A673 (cell line): ENCODE results near the gene CGREF1. TPM values are rescaled to one million over a fixed set of nuclear protein-coding genes. Genes with fewer than 3 reads are reported as not detected.

Experiments
- BruUV-seq: library from RNA; stranded (reverse); fragments of 400-500 nt; replicated peaks from 2 replicates; lab custom pipeline; 2021; lab: Mats Ljungman, UMichigan
- CTCF ChIA-PET: fragments of 300-600 bp; sonication (Branson Sonifier 250); formaldehyde crosslinking; loops from one replicate; lab custom pipeline; 2022; ENCODE audit warnings: antibody characterized with exemption; lab: Charles Lee
- POLR2A ChIA-PET: fragments of 300-600 bp; sonication (Branson Sonifier 250); formaldehyde crosslinking; loops from one replicate; lab custom pipeline; 2022; ENCODE audit warnings: antibody characterized with exemption; ENCODE audit not compliant: low non-redundant PET; lab: Charles Lee
- DNase-seq: peaks from one replicate; pipeline ENCODE4 v3.0.0-alpha.2; 2015; ENCODE audit warnings: low spot score
- H3K27ac ChIP-seq: fragments of 200-600 bp; sonication (generic); 2 replicates; pipeline ENCODE4 v1.5.1; 2016; ENCODE audit warnings: mixed run types, low read depth, mild to moderate bottlenecking, mixed read lengths, antibody characterized with exemption, low read length; ENCODE audit not compliant: poor library complexity, severe bottlenecking
- H3K27me3 ChIP-seq: fragments of 200-600 bp; sonication (generic); replicated peaks from 2 replicates; pipeline ENCODE4 v1.6.1; 2017; ENCODE audit warnings: mixed run types, low read depth, mild to moderate bottlenecking, mixed read lengths, antibody characterized with exemption, low read length; ENCODE audit not compliant: insufficient read depth, poor library complexity
- H3K36me3 ChIP-seq: fragments of 200-600 bp; sonication (generic); 2 replicates; pipeline ENCODE4 v1.6.1; 2016; ENCODE audit warnings: mixed run types, mild to moderate bottlenecking, mixed read lengths, antibody characterized with exemption, low read length; ENCODE audit not compliant: insufficient read depth, poor library complexity, severe bottlenecking
- H3K4me1 ChIP-seq: fragments of 200-600 bp; sonication (generic); 2 replicates; pipeline ENCODE4 v1.6.1; 2017; ENCODE audit warnings: mixed run types, mild to moderate bottlenecking, mixed read lengths, antibody characterized with exemption, low read length; ENCODE audit not compliant: insufficient read depth, poor library complexity, severe bottlenecking
- H3K4me3 ChIP-seq: fragments of 200-600 bp; sonication (generic); 2 replicates; pipeline ENCODE4 v1.5.1; 2016; ENCODE audit warnings: low read depth, mixed run types, mild to moderate bottlenecking, mixed read lengths, low read length; ENCODE audit not compliant: poor library complexity, severe bottlenecking
- H3K9me3 ChIP-seq: fragments of 200-600 bp; sonication (generic); 2 replicates; pipeline ENCODE4 v1.6.1; 2016; ENCODE audit warnings: mixed run types, low read depth, mild to moderate bottlenecking, mixed read lengths, antibody characterized with exemption, low read length; ENCODE audit not compliant: poor library complexity, severe bottlenecking
- CTCF ChIP-seq: fragments of 300-800, 200-600 bp; sonication (generic); conservative IDR thresholded peaks from 2 replicates; pipeline ENCODE4 v1.5.1; 2017; ENCODE audit warnings: low read depth, mild to moderate bottlenecking, antibody characterized with exemption, low read length, moderate library complexity, mixed read lengths
- EZH2 ChIP-seq: fragments of 200-600 bp; sonication (generic); IDR thresholded peaks from 2 replicates; pipeline ENCODE4 v1.6.1; 2017; ENCODE audit warnings: borderline replicate concordance, low read depth, mild to moderate bottlenecking, mixed read lengths, antibody characterized with exemption, low read length; ENCODE audit not compliant: poor library complexity, severe bottlenecking
- intact Hi-C: fragments of 100-400 bp; cut with micrococcal nuclease; formaldehyde crosslinking; loops from one replicate; pipeline ENCODE4 v1.10.0; 2022; ENCODE audit not compliant: unreplicated experiment
- total RNA-seq: library from RNA; stranded (reverse); gene quantifications from 2 replicates; pipeline ENCODE4 v1.2.3, GENCODE V29; 2021

Gene CGREF1
- total RNA-seq, 1 experiment from 2014 or later: 8.4 TPM

- intact Hi-C loops: no loop called here
- DNase-seq: no peak
- Histone ChIP-seq H3K9me3 (no peaks in the 10 kb centered on the region), H3K36me3 (peaks cover 52% of the 10 kb centered on the region), H3K4me1 (peaks cover 7% of the 10 kb centered on the region), H3K27me3 (no peaks in the 10 kb centered on the region), H3K27ac (no peak overlapping the region), H3K4me3 (no peak overlapping the region)
- TF ChIP-seq CTCF: no peak
- BruUV-seq: no TSS peak
- ChIA-PET CTCF (no interaction called here), POLR2A (interaction anchor here (0.8 kb wide), 1 partner anchor 37 kb away, joined by 4 read pairs; no protein-coding TSS in a partner anchor)
Measured at GRCh38 chr2:27054721-27055120, 64.2 kb downstream of the CGREF1 start.

- Histone ChIP-seq H3K4me1 (peaks cover 12% of the 10 kb centered on the region), H3K27me3 (no peaks in the 10 kb centered on the region), H3K4me3 (no peak overlapping the region), H3K36me3 (peaks cover 52% of the 10 kb centered on the region), H3K27ac (no peak overlapping the region), H3K9me3 (no peaks in the 10 kb centered on the region)
- CTCF ChIA-PET: no interaction called here
- BruUV-seq: no TSS peak
- DNase-seq: no peak
- intact Hi-C loops: no loop called here
- no peak for TF ChIP-seq EZH2
- TF ChIP-seq CTCF: no peak
- POLR2A ChIA-PET: interaction anchor here (0.8 kb wide), 1 partner anchor 36 kb away, joined by 4 read pairs; no protein-coding TSS in a partner anchor
Measured at GRCh38 chr2:27053776-27054175, 65.2 kb downstream of the CGREF1 start.

GRCh38 chr2:27053321-27053720 is 65.6 kb downstream of the CGREF1 start:
- POLR2A ChIA-PET: no interaction called here
- peaks cover 52% of the 10 kb centered on the region for H3K36me3 ChIP-seq
- peaks cover 12% of the 10 kb centered on the region for H3K4me1 ChIP-seq
- DNase-seq: no peak
- intact Hi-C loops: no loop called here
- no peak for TF ChIP-seq EZH2
- no peak for TF ChIP-seq CTCF
- H3K4me3 ChIP-seq: no peak overlapping the region
- no peak overlapping the region for H3K27ac ChIP-seq
- no TSS peak for BruUV-seq
- no peaks in the 10 kb centered on the region for H3K9me3 ChIP-seq
- no peaks in the 10 kb centered on the region for H3K27me3 ChIP-seq
- CTCF ChIA-PET: no interaction called here
